Suppressor macrophage treated with lipopolysaccharide for 4 hours (primary cell): ENCODE results near the gene MAF.

Experiments used
- DNase-seq: peaks from one replicate; pipeline ENCODE4 v3.0.0-alpha.2; 2020

MAF gene

DNA sequence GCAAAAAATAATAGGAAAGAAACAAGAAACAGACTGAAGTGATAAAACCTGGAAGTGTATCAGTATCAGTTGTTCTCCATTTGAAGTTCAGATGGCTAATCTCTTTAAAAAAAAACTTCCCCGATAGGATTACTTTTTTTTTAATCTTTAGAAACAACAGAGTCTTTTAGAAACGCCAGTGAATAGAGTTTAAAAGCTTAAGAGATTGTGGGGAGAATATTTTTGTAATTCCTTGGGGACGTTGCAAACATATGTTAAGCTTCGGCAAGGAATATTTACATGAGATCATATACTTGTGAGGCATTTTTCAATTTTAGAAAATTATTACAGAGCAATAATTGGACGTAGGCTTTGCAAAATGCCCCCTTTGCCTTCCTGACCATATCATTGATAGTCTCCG lies 13.2 kb downstream of the MAF start:
- DNase-seq, result no peak

DNA sequence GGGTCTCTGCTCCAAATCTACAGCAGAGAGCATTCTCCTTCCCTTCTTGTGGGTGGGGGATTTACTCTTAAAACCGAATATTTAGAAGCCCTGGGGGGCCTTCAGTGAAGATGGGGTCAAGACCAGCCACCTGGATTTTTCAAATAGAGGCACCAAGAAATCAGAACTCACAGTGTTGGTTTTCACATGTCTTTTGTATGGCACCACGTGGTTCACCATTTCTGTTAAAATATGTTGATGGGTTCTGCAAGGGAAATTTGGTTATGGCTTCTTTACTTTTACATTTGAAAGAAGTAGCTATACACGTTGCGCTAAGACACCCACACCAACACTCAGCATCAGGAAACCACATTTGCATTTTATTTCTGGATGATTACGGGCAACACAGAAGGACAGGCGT lies 17.7 kb downstream of the MAF start:
- no peak for DNase-seq

DNA sequence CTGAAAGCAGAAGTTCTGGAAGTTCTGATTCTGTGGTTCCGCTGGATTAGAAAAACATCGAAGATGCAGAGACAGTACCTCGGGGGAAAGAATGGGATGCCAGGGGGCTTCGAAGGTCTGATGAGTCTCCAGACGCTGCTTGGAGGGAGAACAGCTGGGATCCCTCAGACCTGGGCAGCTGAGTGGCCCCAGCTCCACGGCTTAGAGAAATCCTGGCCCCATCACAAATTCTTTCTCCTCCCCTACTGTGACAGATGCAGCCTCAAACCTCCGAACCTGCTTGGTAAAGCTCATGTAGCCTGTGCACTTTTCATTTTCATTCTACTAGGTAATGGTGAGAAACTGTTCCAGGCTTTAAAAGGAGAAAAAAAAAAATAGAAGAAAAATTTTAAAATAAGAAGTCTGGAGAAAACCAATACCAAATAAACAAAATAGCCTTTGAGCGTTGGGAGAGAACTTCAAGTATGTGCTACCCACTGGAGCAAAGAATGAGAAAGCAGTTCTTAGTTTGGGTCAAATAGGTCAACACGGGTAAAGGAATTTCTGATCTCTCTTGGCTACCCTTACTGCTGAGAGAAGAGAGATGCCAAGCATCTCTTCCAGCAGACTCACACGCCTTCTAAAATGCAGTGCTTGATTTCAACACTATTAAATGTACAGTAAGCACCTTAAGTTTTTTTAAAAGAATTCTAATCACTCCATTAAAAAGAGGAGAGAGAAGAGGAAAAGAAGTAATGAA lies 19.9 kb downstream of the MAF start:
- DNase-seq, result no peak

DNA sequence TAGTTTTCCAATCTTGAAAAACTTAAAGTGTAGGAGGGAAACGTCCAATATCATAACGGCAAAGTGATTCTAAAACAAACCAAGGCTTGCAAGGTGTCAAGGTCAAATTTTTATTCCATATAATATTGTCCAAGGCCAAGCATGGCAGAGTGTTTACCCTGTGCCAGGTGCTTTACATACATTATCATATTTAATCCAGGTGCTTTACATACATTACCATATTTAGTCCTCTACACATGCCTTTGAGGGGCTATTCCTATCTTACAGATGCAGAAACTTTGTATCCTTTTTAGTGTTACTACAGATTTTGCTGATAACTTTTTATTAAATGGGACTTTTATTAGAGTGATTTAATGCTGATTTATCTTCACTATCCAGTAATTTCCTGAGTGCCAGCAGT lies 23.9 kb downstream of the MAF start:
- DNase-seq, result no peak

DNA sequence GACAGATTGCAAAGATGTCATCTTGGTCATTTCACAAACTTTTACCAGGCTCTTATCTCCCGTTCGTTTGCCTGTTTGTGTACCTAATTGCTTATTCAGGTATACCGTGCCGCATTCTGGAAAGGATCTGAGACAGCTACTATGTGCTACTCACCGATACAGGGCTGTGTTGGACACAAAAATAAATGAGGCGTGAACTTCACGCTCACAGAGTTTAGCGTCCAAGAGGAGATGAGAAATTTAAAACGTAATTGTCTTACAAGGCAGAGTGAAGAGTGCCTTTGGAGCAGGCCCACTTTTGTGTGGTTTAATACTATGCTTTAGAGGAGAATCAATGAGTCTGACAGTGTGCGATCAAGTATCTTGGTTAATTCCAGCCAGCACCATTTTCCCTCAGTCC lies 26.7 kb downstream of the MAF start:
- no peak for DNase-seq

DNA sequence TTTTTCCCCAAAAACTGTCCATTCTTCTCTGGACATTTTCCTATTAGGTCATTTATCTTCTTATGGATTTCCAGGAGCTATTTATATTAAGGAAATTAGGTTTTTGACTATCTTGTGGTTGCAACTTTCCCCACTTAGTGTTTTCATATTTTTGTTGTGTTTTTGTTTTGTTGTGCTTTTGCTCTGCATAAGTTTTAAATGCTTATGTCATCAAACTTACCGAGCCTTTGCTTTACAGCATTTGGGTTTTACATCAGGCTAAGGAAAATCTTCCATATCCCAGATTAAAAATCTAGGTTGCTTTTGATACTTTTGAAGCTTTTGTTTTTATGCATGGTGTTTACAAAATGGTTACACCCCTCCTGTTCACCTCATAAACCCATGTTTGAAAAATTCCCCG lies 27.5 kb downstream of the MAF start:
- DNase-seq, result no peak

DNA sequence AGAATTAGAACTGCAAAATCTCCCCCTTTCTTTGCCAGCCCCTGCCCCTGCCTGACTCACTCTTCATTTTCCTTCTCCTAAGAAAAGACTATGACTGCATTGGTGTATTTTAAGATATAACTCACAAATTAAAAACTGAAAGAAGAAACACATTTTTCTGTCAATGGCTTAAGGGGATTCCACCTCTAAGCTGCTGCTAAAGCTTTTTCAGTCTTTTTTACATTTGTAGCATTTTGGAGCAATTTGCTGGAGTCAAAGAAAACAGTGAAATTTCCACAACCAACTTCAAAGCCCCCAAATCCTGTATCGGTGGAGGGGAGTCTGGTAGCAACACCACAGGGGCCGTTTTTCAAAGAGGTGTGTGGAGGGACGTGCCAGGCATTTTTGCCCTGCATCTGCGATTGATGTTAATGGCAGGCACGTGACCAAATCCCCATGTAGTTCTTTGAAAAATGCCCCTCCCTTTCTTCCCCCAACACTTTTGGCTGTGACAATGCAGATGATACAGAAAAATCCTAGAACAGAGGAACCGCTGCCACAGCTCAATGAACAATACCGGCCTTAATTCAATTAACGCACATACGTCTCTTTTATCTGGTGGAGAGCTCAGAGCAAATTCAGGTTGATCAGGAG lies 28.5 kb downstream of the MAF start:
- DNase-seq, result no peak

DNA sequence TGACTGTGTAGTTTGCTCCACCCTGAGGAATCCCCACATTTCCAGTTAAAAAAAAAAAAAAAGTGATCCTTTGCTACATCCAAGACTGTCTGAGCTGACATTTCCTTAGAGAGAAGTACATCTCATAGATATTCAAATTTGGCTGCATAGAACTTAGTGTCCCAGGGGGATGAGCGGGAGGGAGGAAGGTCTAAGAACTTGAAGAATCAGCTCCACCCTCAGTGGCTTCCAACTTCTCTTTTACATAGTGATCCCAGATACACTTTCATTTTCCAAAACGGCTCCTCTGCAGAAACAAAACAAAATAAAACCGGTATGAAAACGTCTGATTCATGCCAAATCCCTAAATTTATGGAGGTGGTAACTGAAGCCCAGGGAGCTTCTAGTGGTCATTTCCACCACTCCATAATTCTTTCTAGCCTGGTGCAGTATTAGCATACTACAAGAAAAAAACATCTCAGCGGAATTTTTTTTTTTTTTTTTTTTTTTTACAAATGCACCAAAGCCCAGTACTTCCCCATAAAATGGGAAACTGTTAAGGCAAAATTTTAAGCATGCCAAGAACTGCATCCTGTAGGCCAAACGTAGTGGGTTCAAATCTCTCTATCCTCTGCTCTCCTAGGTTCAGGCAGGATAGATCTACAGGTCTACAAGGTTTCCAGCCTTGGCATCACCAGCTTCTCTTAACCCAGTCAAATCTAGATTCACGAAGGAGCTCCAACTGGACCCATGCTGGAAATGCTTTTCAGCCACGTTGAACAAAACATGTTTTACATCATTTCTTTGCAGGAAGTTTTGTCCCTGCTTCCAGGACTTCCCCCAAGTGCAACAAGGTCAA lies 29.3 kb downstream of the MAF start:
- DNase-seq, result peak; percentile 28

DNA sequence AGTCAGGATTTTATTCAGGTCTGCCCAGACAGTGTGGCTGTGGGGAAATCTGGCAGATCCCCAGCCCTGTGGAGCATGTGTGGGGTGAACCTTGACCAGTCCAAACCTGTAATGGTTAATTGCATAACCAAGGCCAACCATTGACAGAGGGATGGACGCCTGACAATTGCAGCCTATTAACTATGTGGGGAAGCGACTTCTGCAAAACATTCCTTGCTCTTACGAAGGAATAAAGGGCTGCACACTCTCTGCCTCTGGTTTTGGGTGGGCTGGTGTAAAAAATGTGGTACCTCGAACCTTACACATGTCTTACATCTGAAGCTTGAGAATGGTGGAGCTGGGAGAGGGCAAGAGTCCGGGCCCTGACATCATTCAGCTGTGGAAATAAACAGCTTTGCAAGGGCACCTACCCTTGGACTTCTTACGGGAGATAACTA lies 35.8 kb downstream of the MAF start:
- no peak for DNase-seq

DNA sequence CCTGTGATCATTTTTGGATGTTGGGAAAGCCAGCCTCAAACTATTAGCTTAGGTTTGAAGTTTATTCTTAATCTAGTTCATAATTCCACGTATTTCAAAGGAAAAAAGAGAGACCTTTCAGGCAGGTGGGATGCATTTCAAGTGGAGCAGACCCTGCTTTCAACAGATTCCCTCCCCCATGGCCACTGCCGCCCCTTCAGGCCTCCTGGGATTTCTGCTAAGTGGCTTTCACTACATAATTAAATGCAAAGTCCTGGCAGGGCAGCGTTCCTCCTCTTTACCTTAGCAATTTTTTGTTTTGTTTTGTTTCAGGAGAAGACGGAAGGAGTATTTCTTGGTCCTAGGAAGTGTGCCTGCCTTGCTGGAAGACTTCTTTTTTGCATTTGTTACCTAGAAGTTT lies 36.6 kb downstream of the MAF start:
- DNase-seq, result no peak

DNA sequence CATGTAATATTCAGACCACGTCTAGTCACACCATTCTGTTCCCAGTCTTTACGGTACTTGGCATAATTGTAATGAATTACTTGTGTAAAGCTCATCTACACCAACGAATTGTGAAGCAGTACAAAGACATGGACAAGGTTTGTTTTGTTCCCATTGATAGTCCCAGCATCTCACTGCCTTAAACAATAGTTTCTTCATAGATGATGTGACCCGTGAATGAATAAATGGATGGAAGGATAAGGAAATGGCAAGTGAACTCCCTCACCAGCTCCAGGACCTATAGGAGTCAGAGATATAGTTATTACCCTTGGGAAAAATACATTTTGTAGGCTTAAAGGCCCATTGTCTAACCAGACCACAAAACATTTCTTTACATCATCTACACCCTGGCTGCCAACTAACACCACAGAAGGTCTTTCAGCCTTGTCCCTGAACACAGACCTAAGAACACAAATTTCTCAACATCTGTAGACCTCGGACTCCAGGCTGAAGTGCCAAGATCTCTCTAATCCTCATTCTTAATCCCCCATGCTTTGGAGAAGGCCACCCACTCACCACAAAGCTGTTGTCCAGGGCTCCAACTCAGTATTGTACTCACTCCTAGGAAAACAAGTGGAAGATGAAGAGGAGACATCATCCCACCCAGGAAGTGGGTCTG lies 38.2 kb downstream of the MAF start:
- no peak for DNase-seq

DNA sequence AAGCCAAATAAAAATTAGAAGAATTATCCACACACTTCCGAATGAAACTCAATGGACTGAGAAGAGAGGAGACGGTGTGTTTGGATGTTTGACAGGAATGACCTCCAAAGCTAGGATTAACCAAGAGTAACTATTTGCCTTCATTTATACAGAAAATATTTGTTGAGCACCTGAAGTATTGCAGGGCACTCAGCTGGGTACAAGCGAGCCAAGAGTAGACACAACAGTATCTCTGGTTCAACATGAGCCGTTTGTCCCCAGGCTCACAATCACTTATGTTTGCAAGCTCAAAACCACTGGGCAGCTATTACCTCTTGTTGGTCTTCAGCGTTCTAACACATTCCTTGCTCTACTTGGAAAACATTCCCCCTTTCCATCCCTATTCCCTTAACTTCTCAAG lies 38.8 kb downstream of the MAF start:
- DNase-seq, result no peak

DNA sequence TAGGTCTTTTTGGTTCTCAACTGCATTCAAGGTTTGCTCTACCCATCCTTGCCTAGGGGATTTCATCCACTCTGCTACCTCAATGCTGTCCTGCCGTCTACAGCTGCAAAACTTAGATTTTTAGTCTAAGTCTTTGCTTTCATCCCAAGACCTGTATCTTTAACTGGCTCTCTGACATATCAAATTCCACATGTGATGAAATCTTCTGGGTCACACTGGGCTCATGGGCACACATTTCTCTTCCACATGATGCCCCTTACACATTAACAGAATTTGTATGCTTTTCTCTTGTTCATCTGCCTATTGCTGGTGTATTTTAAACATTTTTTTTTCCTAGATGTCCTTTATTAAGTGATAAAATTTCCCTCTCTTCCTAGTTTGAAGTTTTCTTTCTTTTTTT lies 39.6 kb downstream of the MAF start:
- no peak for DNase-seq

DNA sequence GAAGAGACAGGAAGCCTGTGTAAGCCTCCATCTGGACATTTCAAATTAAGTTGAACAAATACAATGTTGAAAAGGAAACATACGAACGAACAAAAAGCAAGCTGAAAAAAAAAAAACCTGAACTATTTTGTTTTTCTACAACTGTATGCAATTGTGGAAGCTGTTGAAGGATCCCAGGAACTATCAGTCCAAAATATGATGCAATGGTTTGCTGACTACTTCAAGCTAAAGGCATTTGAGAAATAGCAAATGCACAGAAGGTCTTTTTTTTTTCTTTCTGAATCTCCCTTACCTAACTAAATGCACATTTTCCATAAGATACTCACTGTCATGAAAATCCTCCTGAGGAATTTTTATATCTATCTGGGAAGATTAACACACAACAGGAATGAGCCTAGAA lies 40.2 kb downstream of the MAF start:
- DNase-seq, result peak; percentile 13

DNA sequence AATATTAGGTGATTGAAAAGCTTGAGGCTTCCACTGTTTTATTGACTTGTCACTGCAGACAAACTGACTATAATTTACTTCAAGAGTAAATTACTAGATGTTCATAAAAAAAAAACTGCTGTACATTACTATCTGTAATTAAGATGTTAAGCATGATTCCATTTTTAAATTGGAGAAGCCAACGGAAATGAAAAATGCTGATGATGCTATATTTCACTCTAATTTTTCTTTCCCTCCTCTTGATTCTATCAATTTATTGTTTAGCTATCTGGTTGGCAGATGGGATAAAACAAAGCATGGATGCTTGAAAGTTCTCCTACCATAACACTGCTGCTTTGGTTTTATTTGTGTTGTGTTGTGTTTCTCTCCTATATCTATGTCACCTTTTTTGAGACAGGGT lies 41.0 kb downstream of the MAF start:
- no peak for DNase-seq

DNA sequence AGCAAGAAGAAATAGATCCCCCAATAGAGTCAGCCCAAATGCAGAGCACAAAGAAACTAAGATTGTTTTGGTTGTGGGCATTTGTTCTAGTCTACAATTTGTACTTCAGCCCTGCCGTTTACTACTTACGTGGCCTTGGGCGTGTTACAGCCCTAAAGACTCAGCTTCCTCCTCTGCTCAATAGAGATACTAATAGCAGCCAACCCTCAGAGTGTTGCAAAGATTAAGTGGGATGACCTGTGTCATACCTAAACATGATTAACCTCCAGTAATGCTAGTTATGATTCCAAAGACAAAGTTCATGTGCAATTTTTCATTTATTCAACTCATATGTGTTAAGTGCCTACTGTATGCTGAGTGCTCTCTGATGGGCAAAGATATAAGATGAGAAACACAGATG lies 43.1 kb downstream of the MAF start:
- no peak for DNase-seq

DNA sequence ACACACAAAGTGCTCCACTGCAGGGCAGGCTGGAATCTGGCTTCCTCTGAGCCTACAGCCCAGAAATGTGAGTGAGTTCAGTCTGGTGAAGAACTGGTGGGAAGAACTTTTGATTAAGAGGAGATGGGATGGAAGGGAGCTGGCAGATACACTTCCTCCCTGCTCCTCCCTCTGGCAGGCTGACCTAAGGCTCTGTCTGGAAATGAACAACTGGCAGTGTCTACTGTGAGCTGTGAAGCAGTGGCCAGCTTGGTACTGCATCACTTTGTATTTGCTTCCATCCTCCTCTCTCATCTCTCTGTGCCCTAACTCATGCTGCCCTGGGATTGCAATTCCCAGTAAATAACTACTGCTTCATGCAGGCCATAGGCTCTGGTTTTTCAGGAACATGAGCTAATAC lies 45.6 kb downstream of the MAF start:
- no peak for DNase-seq

DNA sequence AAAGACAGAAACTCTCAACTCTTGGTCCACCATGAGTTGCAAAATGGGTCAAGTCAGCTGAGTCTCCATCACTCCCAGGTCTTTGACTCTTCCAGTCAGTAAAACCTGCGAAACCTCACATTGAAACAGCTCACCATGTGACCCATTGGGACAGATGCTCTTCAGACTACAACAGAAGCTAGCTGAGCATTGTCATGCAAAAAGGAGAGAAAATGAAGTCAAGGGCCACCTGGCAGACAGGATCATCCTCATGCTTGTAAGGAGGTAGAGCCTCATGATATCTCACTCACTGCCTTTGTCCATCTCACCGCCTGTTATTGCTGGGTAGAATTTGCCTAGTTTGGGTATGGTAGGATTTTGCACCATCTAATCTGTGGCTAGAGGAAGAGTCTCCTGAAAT lies 50.2 kb downstream of the MAF start:
- DNase-seq, result no peak

DNA sequence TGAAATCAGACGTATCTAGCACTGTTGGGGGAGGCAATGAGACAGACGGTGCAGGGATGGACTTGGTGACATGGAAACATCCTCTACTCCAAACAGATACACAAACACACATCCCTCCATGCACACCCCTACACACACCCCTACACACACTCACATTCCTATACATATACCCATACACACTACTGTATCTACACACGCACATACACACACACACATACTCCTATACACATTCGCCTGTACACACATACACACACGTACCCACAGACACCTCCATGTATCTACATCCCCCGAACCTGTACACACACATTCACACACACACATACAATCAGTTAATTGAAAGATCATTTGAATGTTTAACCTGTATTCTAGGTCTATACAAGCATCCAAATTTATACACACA lies 53.5 kb downstream of the MAF start:
- DNase-seq, result no peak
